ENCODE measurements around the gene ADGRF3. TPM values are rescaled to one million over a fixed set of nuclear protein-coding genes. Genes with fewer than 3 reads are reported as not detected.
A peak's percentile ranks its signal among the peaks of the same experiment; 100 is the strongest.

Gene ADGRF3
- total and polyA plus RNA-seq, 2 of the 13 experiments (the other 11 are each of a cell fraction or from before 2014, with no cell fraction given): 0.40 to 1.5 TPM

- ChIA-PET CTCF (ENCODE audit: low intra/inter-chr PET ratio, low total read pairs) (no interaction called here), POLR2A (interaction anchor here (0.6 to 3.1 kb wide), 26 partner anchors 9 to 1098 kb away, joined by 3 to 52 read pairs (median 4); partner anchors contain the start of genes ASXL2, HADHA, HADHB and KIF3C)
- no TSS peak for BruUV-seq (replicated peaks)
- in situ Hi-C loops (cut with HindIII; ENCODE audit: extremely low pct_ligation_motif_present, low pct_unique_long_range_greater_than_20kb) (loop anchor here (25.0 kb wide), 1 partner anchor 358 kb away; the partner anchor contains the start of gene KIF3C), intact Hi-C loops (cut with micrococcal nuclease; ENCODE audit: unreplicated experiment) (loop anchor here (5.0 kb wide), 1 partner anchor 122 kb away; no protein-coding TSS in a partner anchor)
- 3% methylated on average over 49 of the region's 80 CpGs for WGBS (ENCODE audit: low lambda C conversion rate)
- peak within 1 kb of the TSS; percentile 89 to 96 (median 94) for H3K4me3 ChIP-seq (replicated peaks in 1 of 3; ENCODE audit: insufficient read depth in 1 of 3, low read depth in 2 of 3, low read length in 3 of 3)
- peak within 1 kb of the TSS; percentile 98 for H3K9ac ChIP-seq (ENCODE audit: insufficient read depth, low read depth, low read length)
- peaks cover 65% of the 10 kb centered on the region for H3K79me2 ChIP-seq (ENCODE audit: insufficient read depth, low read length)
- H4K20me1 ChIP-seq (ENCODE audit: insufficient read depth, low read length): peaks cover 14% of the 10 kb centered on the region
- no peak within 1 kb of the TSS for H2AFZ ChIP-seq (ENCODE audit: low read length)
- H3K36me3 ChIP-seq (replicated peaks in 1 of 2; ENCODE audit: control insufficient read depth in 1 of 2, insufficient read depth in 2 of 2, low read length in 2 of 2): no peaks in the 10 kb centered on the region
- peak within 1 kb of the TSS; percentile 97 for H3K27ac ChIP-seq (ENCODE audit: extremely low read length, insufficient read depth, low read length)
- DNase-seq (ENCODE audit: low spot score) (peak; percentile 100), ATAC-seq (peak; percentile 95), FAIRE-seq (peak; percentile 95)
- H3K9me3 ChIP-seq (ENCODE audit: low read length): no peaks in the 10 kb centered on the region
- H3K27me3 ChIP-seq (ENCODE audit: control insufficient read depth in 1 of 2, insufficient read depth in 2 of 2, low read length in 2 of 2): no peaks in the 10 kb centered on the region; a peak in 1 of 5 replicates
- peaks cover 63% of the 10 kb centered on the region for H3K4me1 ChIP-seq (ENCODE audit: insufficient read depth, low read length)
- peak within 1 kb of the TSS; percentile 95 for H3K4me2 ChIP-seq (ENCODE audit: low read depth, low read length)
- TF ChIP-seq ZNF597 (CRISPR knock-in tag; IDR thresholded peaks at IDR 0.05) (no peak), ZNF10 (CRISPR knock-in tag; IDR thresholded peaks at IDR 0.05; ENCODE audit: borderline replicate concordance, low read depth) (no peak), ZKSCAN5 (CRISPR knock-in tag; IDR thresholded peaks at IDR 0.05) (no peak), ZNF564 (CRISPR knock-in tag; IDR thresholded peaks at IDR 0.05) (peak; percentile 74; the same call in 1 of the 2 replicates), ZNF616 (CRISPR knock-in tag; IDR thresholded peaks at IDR 0.05; ENCODE audit: low read depth) (no peak; the same call in 1 of the 2 replicates), ZNF547 (CRISPR knock-in tag; IDR thresholded peaks at IDR 0.05) (0 out of 2 replicates have a peak, but pooled peaks have one; percentile 15), HNRNPUL1 (IDR thresholded peaks at IDR 0.05; ENCODE audit: low read depth, low read length) (no peak), ZNF619 (CRISPR knock-in tag; IDR thresholded peaks at IDR 0.05) (no peak), ZBTB38 (CRISPR knock-in tag; IDR thresholded peaks at IDR 0.05) (peak; percentile 55; the same call in 1 of the 2 replicates), ZNF576 (CRISPR knock-in tag; IDR thresholded peaks at IDR 0.05) (0 out of 2 replicates have a peak, but pooled peaks have one; percentile 51), THYN1 (CRISPR knock-in tag; IDR thresholded peaks at IDR 0.05; ENCODE audit: borderline replicate concordance, low read depth) (peak; percentile 82; the same call in 1 of the 2 replicates), SIN3A (IDR thresholded peaks at IDR 0.05; ENCODE audit: borderline replicate concordance, low read depth, low read length) (peak; percentile 94; the same call in 1 of the 2 replicates), ZNF879 (CRISPR knock-in tag; IDR thresholded peaks at IDR 0.05) (peak; percentile 93), ATF7-NPFF (CRISPR knock-in tag; IDR thresholded peaks at IDR 0.05; ENCODE audit: low read depth) (peak; percentile 83), ZC3H13 (CRISPR knock-in tag; IDR thresholded peaks at IDR 0.05) (no peak; the same call in 1 of the 2 replicates), ZNF441 (CRISPR knock-in tag; IDR thresholded peaks at IDR 0.05; ENCODE audit: borderline replicate concordance) (peak; percentile 91), STAT5B (CRISPR knock-in tag; IDR thresholded peaks at IDR 0.05) (peak; percentile 82; the same call in 1 of the 2 replicates), NR2F2 (IDR thresholded peaks at IDR 0.05; ENCODE audit: borderline replicate concordance, low read depth) (peak; percentile 79), ZNF788 (CRISPR knock-in tag; IDR thresholded peaks at IDR 0.05; ENCODE audit: borderline replicate concordance) (peak; percentile 82; the same call in 1 of the 2 replicates), ZNF589 (CRISPR knock-in tag; conservative IDR thresholded peaks at IDR 0.05) (no peak; the same call in 1 of the 2 replicates), ZNF572 (CRISPR knock-in tag; IDR thresholded peaks at IDR 0.05) (peak; percentile 94), ZNF354B (CRISPR knock-in tag; IDR thresholded peaks at IDR 0.05) (0 out of 2 replicates have a peak, but pooled peaks have one; percentile 86), MATR3 (CRISPR knock-in tag; IDR thresholded peaks at IDR 0.05) (no peak), SIX1 (CRISPR knock-in tag; IDR thresholded peaks at IDR 0.05; ENCODE audit: borderline replicate concordance) (peak; percentile 55)
Measured at GRCh38 chr2:26345545-26346453, 790 bp downstream of the ADGRF3 start, which contains the start of gene SELENOI. Gene SELENOI, plus strand, starts transcription at chr2:26346143. Its CDS starts 90 bp downstream, at chr2:26346233.
